Natural killer cell treated with Interleukin-12 subunit alpha and Interleukin-12 subunit beta and Interleukin-15 and Interleukin-18, amount 100 ng/mL, for 72 hours (primary cell): ENCODE measurements around the gene FGF2. TPM values are rescaled to one million over a fixed set of nuclear protein-coding genes. Genes with fewer than 3 reads are reported as not detected.
"Not testable (repeated sequence)": the region's sequence is repeated elsewhere in the genome, so short reads cannot be mapped to it uniquely, and the experiment has no call there.

Experiments
- ATAC-seq, 2 donors: fragments of 150-1000 bp; cut with Tn5 transposase in 1 of 2; sonication (Bioruptor Pico), chemical (Tn5 transposase) in 1 of 2; 2 replicates each; pipeline ENCODE4 v1.10.0; 2021
- DNase-seq: peaks from one replicate; pipeline ENCODE4 v3.0.0; 2022; ENCODE audit warnings: low spot score
- H3K27ac Mint-ChIP-seq, 2 donors: 1 replicate in 1 of 2; 2 replicates in 1 of 2; pipeline ENCODE4 v1.8.0; 2022; ENCODE audit warnings: mixed read lengths in 2 of 2, mild to moderate bottlenecking in 1 of 2, moderate library complexity in 1 of 2
- H3K27me3 Mint-ChIP-seq, 2 donors: 1 replicate in 1 of 2; 2 replicates in 1 of 2; pipeline ENCODE4 v1.8.0; 2022; ENCODE audit warnings: mixed read lengths in 2 of 2
- H3K36me3 Mint-ChIP-seq: one replicate; pipeline ENCODE4 v1.8.0; 2022; ENCODE audit warnings: mixed read lengths
- H3K4me1 Mint-ChIP-seq, 2 donors: 1 replicate in 1 of 2; 2 replicates in 1 of 2; pipeline ENCODE4 v1.8.0; 2022; ENCODE audit warnings: low read depth in 2 of 2, mixed read lengths in 2 of 2, mild to moderate bottlenecking in 1 of 2
- H3K4me3 Mint-ChIP-seq: one replicate; pipeline ENCODE4 v1.8.0; 2022; ENCODE audit warnings: mixed read lengths
- H3K9me3 Mint-ChIP-seq: 2 replicates; pipeline ENCODE4 v1.8.0; 2022; ENCODE audit warnings: mixed read lengths
- total RNA-seq, 2 donors: library from RNA; stranded (reverse); gene quantifications; one replicate each; pipeline ENCODE4 v1.2.3, GENCODE V29; 2022

The FGF2 gene
- total RNA-seq, 2 donors from 2014 or later, result 1.5 to 3.9 TPM

- ATAC-seq, H3K27ac Mint-ChIP-seq, H3K4me3 Mint-ChIP-seq, H3K4me1 Mint-ChIP-seq, H3K36me3 Mint-ChIP-seq, H3K9me3 Mint-ChIP-seq, DNase-seq: not testable (repeated sequence)
- peaks cover 12 to 26% of the 10 kb centered on the region in 2 donors for H3K27me3 Mint-ChIP-seq
Observed at GRCh38 chr4:122844391-122844790, 17.8 kb downstream of the FGF2 start.

GRCh38 chr4:122845066-122845465 lies 18.4 kb downstream of the FGF2 start:
- H3K36me3 Mint-ChIP-seq, result no peaks in the 10 kb centered on the region
- H3K4me1 Mint-ChIP-seq, result no peaks in the 10 kb centered on the region
- ATAC-seq (no peak), DNase-seq (no peak)
- no peaks in the 10 kb centered on the region for H3K9me3 Mint-ChIP-seq
- H3K27ac Mint-ChIP-seq, result no peak overlapping the region
- H3K27me3 Mint-ChIP-seq, result peaks cover 7 to 28% of the 10 kb centered on the region in 2 donors
- H3K4me3 Mint-ChIP-seq, result no peak overlapping the region

GRCh38 chr4:122845760-122846159 lies 19.1 kb downstream of the FGF2 start:
- H3K4me3 Mint-ChIP-seq, result no peak overlapping the region
- H3K27ac Mint-ChIP-seq, result no peak overlapping the region
- ATAC-seq, result no peak
- H3K36me3 Mint-ChIP-seq, result no peaks in the 10 kb centered on the region
- no peak for DNase-seq
- peaks cover 7 to 28% of the 10 kb centered on the region in 2 donors for H3K27me3 Mint-ChIP-seq
- no peaks in the 10 kb centered on the region for H3K4me1 Mint-ChIP-seq
- no peaks in the 10 kb centered on the region for H3K9me3 Mint-ChIP-seq

- Mint-ChIP-seq H3K27me3 (peaks cover 11 to 34% of the 10 kb centered on the region in 2 donors), H3K36me3 (no peaks in the 10 kb centered on the region), H3K4me3 (no peak overlapping the region), H3K4me1 (no peaks in the 10 kb centered on the region), H3K27ac (no peak overlapping the region), H3K9me3 (no peaks in the 10 kb centered on the region)
- ATAC-seq, result no peak
- no peak for DNase-seq
Observed at GRCh38 chr4:122847931-122848330, 21.3 kb downstream of the FGF2 start.

GRCh38 chr4:122849789-122850188 lies 23.2 kb downstream of the FGF2 start:
- H3K9me3 Mint-ChIP-seq, DNase-seq, H3K4me3 Mint-ChIP-seq, H3K27ac Mint-ChIP-seq, H3K4me1 Mint-ChIP-seq, ATAC-seq, H3K36me3 Mint-ChIP-seq: not testable (repeated sequence)
- peaks cover 8 to 22% of the 10 kb centered on the region in 2 donors for H3K27me3 Mint-ChIP-seq

GRCh38 chr4:122851568-122851967 lies 24.9 kb downstream of the FGF2 start:
- Mint-ChIP-seq H3K36me3 (no peaks in the 10 kb centered on the region), H3K4me1 (no peaks in the 10 kb centered on the region), H3K27me3 (peaks cover 10 to 21% of the 10 kb centered on the region in 2 donors), H3K9me3 (no peaks in the 10 kb centered on the region), H3K4me3 (no peak overlapping the region), H3K27ac (no peak overlapping the region)
- DNase-seq (no peak), ATAC-seq (no peak)

- Mint-ChIP-seq H3K27ac (no peak overlapping the region), H3K27me3 (peaks cover 10 to 11% of the 10 kb centered on the region in 2 donors), H3K36me3 (no peaks in the 10 kb centered on the region), H3K4me1 (no peaks in the 10 kb centered on the region), H3K4me3 (no peak overlapping the region), H3K9me3 (no peaks in the 10 kb centered on the region)
- ATAC-seq, result no peak
- no peak for DNase-seq
Observed at GRCh38 chr4:122854447-122855352, 28.1 kb downstream of the FGF2 start.

- Mint-ChIP-seq H3K4me1 (no peaks in the 10 kb centered on the region), H3K9me3 (no peaks in the 10 kb centered on the region), H3K27me3 (peaks cover 10 to 11% of the 10 kb centered on the region in 2 donors), H3K4me3 (no peak overlapping the region), H3K36me3 (no peaks in the 10 kb centered on the region), H3K27ac (no peak overlapping the region)
- DNase-seq (no peak), ATAC-seq (no peak)
Observed at GRCh38 chr4:122855353-122855890, 28.8 kb downstream of the FGF2 start.

- no peaks in the 10 kb centered on the region for H3K9me3 Mint-ChIP-seq
- no peaks in the 10 kb centered on the region for H3K4me1 Mint-ChIP-seq
- peaks cover 18 to 24% of the 10 kb centered on the region in 2 donors for H3K27me3 Mint-ChIP-seq
- H3K4me3 Mint-ChIP-seq, result no peak overlapping the region
- H3K36me3 Mint-ChIP-seq, result no peaks in the 10 kb centered on the region
- DNase-seq (no peak), ATAC-seq (no peak)
- H3K27ac Mint-ChIP-seq, result no peak overlapping the region
Observed at GRCh38 chr4:122857160-122857559, 30.5 kb downstream of the FGF2 start.

GRCh38 chr4:122858705-122859104 lies 32.1 kb downstream of the FGF2 start:
- H3K36me3 Mint-ChIP-seq, result no peaks in the 10 kb centered on the region
- H3K27me3 Mint-ChIP-seq, result peaks cover 19 to 22% of the 10 kb centered on the region in 2 donors

GRCh38 chr4:122861172-122861943 lies 34.7 kb downstream of the FGF2 start:
- no peaks in the 10 kb centered on the region for H3K4me1 Mint-ChIP-seq
- H3K27me3 Mint-ChIP-seq, result peaks cover 17 to 23% of the 10 kb centered on the region in 2 donors
- no peaks in the 10 kb centered on the region for H3K9me3 Mint-ChIP-seq
- no peak overlapping the region for H3K27ac Mint-ChIP-seq
- H3K36me3 Mint-ChIP-seq, result no peaks in the 10 kb centered on the region
- no peak overlapping the region for H3K4me3 Mint-ChIP-seq
- DNase-seq (no peak), ATAC-seq (no peak)

More at GRCh38 chr4:122858705-122859104, 32.1 kb downstream of the FGF2 start:
- H3K9me3 Mint-ChIP-seq, result no peaks in the 10 kb centered on the region
- ATAC-seq (no peak), DNase-seq (no peak)
- no peaks in the 10 kb centered on the region for H3K4me1 Mint-ChIP-seq
- no peak overlapping the region for H3K27ac Mint-ChIP-seq
- no peak overlapping the region for H3K4me3 Mint-ChIP-seq

- DNase-seq (no peak), ATAC-seq (no peak)
- Mint-ChIP-seq H3K9me3 (peaks cover 2% of the 10 kb centered on the region), H3K27ac (no peak overlapping the region), H3K27me3 (peaks cover 20 to 23% of the 10 kb centered on the region in 2 donors), H3K4me3 (no peak overlapping the region), H3K4me1 (peaks cover 0 to 5% of the 10 kb centered on the region in 2 donors), H3K36me3 (no peaks in the 10 kb centered on the region)
Observed at GRCh38 chr4:122863639-122864038, 37.0 kb downstream of the FGF2 start.

- DNase-seq, result no peak
- ATAC-seq, result no peak
- Mint-ChIP-seq H3K4me3 (no peak overlapping the region), H3K36me3 (peaks cover 3% of the 10 kb centered on the region), H3K27me3 (peaks cover 24 to 34% of the 10 kb centered on the region in 2 donors), H3K4me1 (peaks cover 0 to 9% of the 10 kb centered on the region in 2 donors), H3K9me3 (peaks cover 2% of the 10 kb centered on the region), H3K27ac (no peak overlapping the region)
Observed at GRCh38 chr4:122865425-122865824, 38.8 kb downstream of the FGF2 start.

- H3K27ac Mint-ChIP-seq, H3K4me3 Mint-ChIP-seq, ATAC-seq, H3K36me3 Mint-ChIP-seq, H3K9me3 Mint-ChIP-seq, H3K4me1 Mint-ChIP-seq, DNase-seq: not testable (repeated sequence)
- peaks cover 30 to 40% of the 10 kb centered on the region in 2 donors for H3K27me3 Mint-ChIP-seq
Observed at GRCh38 chr4:122868235-122868634, 41.6 kb downstream of the FGF2 start.
